HG02885 (cell line): ENCODE measurements around the gene PRR7.
"Not testable (repeated sequence)": the region's sequence is repeated elsewhere in the genome, so short reads cannot be mapped to it uniquely, and the experiment has no call there.

Experiments
- ATAC-seq: cut with Tn5 transposase; IDR thresholded peaks from one replicate; pipeline ENCODE4 v1.9.1; 2021; ENCODE audit warnings: mild to moderate bottlenecking; ENCODE audit not compliant: unreplicated experiment, poor library complexity

PRR7 gene, protein sequence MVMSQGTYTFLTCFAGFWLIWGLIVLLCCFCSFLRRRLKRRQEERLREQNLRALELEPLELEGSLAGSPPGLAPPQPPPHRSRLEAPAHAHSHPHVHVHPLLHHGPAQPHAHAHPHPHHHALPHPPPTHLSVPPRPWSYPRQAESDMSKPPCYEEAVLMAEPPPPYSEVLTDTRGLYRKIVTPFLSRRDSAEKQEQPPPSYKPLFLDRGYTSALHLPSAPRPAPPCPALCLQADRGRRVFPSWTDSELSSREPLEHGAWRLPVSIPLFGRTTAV

DNA sequence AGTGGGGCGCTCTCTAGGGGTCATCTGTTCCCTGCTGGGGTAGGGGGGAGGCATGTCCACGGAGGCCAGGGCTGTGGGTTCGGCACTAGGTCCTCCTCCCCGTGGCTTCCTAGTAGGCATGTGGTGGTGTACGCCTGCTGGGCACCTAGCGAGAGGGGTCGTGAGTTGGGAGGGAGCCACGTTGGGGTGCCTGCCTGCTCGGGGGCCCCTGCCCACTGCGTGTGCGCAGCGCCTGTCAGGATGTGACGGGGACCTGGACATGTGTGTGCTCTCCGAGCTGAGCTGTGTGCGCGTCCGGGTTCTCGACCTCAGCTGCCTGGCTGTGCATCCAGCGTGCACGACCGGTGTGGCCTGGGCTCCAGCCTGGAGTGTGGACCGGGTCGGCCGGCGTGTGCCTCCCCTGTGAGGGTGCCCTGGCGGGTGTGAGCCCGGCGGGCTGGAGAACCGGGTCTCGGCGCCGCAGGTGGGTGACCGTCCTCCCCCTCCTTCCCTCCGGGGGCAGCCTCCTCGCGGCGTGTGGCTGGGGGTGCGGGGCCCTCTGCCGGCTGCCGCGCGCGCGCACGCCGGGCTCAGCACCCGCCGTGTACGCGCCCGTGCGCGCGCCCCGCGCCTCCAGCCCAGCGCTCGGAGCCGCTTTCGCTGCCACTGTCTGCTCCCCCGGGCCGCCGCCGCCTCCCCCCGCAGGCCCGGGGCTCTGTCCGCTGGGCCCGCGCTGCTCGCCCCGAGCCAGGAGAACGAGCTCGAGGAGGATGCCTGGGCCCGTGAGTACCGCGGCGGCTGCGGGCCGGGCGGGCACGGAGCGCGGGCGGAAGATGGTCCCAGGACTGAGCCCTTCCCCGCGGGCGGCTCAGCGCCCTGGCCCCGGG is at the start of gene PRR7:
PRR7 (plus strand) TSS at position 615 of the 866 bp plus-strand sequence. CDS start 8,254 bp downstream, outside the sequence.
- ATAC-seq = peak; percentile 62

DNA sequence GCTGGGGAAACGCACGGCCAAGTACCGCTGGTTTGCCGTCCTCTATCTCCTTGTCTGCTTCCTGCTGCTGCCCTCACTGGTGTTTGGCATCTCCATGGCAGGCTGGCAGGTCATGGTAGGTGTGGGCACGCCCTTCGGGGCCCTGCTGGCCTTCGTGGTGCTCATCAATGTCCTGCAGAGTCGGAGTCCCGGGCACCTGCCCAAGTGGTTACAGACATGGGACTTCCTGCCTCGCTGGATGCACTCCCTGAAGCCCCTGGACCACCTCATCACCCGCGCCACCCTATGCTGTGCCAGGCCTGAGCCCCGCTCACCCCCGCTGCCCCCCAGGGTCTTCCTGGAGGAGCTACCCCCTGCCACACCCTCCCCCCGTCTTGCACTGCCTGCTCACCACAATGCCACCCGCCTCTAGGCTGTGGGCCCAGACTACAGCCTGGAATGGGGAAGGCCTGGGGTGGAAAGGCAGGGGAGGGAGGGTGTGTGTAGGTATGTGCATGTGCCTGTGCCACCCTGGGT is 48.7 kb upstream of the PRR7 start:
- ATAC-seq = no peak

DNA sequence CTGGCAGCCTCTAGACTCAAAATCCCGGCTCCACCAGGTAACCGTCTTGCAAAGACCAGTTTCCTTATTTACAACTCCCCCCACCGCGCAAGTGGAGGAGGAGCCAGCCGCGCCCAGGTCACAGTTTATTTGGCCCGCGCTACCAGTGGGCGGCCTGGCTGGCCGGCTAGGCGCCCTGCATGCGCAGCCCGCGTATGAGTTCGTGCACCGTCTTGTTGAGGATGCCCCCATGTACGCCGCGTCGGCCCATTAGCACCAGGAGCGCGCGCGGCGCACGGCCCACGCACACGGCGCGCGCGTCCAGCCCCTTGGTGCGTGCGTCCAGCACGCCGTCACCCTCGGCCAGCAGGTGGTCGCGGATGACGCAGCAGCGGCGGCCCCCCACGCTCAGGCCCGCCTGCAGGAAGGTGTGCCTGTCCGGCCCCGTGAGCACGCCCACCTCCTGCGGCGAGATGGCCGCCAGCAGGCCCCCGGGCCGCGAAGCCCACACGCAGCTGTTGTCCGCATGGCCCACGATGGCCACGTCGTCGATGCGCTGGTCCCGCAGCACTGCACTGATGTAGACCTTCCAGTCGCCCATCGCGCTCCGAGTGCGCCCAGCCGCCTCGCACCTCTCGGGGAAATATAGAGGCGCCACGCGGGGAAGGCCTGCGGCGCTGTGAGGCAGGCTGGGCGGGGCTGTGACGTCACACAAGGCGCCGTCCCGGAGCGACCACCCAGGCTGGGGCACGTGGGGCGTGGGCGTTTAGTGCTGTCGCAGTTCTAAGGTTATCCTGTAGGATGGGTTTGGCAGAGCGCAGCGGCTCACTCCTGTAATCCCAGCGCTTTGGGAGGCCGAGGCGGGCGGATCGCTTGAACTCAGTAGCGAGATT is 46.4 kb upstream of the PRR7 start, which contains the start of gene PFN3:
PFN3 (minus strand) TSS at position 665 of the 872 bp plus-strand sequence; CDS start at position 580, 85 bp downstream.
- no peak for ATAC-seq

DNA sequence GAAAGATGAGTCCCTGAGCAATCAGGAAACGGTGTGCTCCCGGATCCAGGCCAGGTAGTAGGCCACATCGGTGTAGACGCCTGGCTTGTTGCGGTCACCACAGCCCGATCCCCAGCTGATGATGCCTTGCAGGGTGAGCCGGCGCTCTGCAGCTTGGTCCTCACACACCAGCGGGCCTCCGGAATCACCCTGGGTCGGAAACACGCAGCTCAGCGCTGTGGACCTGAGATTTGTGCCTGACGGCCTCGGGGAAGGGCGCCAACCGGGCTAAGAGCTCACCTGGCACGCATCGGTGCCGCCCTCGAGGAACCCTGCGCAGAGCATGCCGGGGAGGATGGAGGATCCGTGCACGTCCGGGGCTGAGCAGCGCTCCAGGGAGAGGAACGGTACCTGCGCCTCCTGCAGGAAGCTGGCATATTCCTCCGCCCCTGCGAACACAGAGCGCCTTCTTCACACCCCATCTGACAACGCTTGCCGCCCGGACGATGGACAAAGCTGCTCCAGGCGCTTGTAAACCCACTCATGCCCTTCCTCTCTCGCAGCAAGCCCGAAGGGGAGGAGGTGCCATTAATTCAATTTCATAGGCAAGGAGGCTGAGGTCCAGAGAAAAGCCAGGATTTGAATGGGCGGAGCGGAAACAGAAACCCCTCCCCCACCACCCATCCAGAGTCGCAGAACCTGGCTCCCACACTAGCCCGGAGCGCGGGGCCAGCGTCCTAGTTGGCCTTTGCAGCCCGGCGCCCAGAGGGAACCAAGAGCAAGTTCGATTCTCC is 44.2 kb upstream of the PRR7 start:
- ATAC-seq = no peak

DNA sequence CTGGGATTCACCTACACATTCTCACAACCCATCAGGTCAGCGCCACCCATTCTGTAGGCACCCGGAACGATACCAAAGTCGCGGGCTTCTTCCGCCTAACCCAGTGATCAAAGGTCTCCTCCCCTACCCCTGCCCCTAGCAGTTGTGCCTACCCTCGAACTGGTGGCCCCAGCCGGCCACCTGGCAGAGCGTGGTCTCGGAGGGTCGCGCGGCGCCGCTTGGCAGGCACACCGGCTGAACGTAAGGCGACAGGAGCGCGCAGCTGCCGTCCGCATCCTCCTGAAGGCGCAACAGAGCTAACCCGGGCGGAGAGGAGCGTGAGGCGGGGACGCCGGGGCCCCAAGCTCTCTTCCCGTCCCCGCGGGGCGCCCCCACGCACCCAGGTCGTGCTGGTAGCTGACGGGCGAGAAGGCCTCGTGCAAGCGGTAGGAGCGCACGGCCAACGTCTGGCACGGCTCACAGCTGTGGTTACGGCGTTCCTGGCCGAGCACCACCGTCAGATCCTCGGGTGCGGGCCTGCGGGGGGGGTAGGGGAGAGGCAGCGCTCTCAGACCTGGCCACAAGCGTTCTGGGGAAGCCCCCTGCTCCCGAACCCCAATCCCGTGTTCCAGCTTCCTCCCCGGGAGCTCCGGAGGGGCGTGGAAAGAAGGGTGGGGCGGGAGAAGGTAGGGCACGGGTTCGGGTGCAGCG is 43.4 kb upstream of the PRR7 start:
- peak; percentile 21 for ATAC-seq

DNA sequence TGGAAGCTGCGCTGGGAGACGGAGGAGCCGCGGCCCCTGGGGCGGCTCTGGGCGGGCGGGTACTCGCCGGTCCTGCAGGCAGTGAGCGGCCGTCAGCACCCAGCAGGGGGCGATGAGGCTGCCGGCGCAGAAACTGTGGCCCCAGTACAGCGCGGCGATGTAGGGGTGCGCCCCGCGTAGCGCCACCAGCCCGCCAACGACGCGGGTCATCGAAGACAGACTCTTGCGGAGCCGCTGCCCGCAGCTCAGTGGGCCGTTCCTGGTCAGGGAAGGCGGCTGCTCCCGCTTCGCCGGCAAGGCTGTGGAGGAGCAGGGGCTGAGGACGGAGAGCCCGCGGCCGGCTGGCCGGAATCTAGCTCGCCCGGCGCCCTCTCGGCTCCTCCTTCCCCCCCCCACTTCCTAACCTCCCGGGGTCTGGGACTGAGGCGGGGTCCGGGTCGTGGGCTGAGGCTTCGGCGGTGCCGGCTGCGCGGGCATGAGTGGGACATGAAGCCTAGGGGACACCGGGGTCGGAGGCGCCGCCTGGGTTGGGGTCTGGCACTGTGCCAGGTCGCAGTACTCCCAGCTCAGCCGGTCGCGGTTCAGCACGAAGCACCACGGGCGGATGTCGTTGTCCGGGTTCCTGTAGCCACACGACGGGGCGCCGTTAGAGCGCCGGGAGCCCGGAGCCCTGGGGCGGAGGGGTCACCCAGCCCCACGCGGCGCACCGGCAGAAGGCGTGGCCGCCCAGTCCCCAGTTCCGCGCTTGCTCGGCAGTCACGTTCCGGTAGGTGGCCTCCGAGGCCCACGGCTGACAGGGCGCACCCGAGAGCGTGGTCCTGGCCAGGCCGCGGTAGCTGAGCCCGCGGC is 42.6 kb upstream of the PRR7 start:
- peak; percentile 81 for ATAC-seq

DNA sequence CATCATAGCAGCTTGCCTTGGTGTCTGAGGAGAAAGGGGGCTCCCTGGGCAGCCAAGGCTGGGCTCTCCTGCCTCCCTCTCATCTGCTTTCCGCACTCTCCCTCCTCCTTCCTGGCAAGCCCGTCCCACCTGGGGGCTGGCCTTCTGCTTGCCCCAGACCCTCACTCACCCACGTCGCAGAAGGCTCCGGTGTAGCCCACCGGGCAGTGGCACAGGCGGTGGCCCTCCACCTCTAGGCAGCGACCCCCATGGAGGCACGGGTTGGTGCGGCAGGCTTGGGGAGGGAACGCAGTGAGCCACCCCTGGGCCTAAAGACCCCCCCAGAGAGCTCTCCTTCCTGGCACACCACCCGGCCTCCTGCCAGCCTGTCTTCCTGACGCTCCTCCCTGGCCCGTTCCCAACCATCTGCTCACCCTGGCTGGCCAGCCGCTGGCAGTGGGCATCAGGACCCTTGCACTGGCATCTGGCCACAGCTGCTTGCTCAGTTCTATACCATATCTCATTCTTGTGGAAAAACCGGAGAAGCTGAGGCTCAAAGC is 41.9 kb upstream of the PRR7 start:
- no peak for ATAC-seq

DNA sequence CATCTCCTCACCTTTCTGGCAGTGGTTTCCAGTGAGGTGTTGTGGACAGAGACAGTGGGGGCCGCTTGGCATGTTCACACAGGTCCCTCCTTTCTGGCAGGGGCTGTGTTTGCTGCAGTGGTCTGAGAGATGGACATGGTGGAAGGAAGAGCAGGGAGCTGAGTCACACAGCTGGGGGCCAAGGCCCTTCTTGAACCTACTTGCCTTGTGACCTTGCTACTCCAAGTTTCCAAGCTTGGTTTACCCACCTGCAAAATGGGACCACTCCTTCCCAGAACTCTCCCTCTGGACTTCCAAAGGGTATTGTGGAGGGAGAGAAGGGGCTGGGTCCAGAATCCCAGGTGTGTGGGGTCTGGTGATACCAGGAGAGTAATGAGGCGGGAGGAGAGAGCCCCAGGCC is 41.3 kb upstream of the PRR7 start:
- ATAC-seq = no peak

DNA sequence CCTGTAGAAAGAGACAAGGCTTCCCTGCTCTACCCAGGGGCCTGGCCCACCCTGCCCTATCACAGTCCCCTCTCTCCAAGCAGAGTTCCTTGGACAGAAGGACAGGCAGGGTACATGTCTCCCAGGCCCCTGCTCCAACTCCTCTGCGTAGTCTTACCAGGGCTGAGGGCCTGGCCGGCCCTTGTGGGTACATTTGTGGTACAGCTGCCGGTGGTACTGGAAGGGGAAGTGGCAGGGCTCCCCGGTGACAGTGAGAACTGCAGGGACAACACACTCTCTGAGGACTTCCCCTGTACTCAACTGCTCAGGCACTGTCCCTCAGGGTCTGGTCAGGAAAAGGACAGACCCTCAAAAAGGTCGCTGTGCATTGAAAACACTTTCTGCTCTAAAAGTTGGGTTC is 40.8 kb upstream of the PRR7 start:
- no peak for ATAC-seq

DNA sequence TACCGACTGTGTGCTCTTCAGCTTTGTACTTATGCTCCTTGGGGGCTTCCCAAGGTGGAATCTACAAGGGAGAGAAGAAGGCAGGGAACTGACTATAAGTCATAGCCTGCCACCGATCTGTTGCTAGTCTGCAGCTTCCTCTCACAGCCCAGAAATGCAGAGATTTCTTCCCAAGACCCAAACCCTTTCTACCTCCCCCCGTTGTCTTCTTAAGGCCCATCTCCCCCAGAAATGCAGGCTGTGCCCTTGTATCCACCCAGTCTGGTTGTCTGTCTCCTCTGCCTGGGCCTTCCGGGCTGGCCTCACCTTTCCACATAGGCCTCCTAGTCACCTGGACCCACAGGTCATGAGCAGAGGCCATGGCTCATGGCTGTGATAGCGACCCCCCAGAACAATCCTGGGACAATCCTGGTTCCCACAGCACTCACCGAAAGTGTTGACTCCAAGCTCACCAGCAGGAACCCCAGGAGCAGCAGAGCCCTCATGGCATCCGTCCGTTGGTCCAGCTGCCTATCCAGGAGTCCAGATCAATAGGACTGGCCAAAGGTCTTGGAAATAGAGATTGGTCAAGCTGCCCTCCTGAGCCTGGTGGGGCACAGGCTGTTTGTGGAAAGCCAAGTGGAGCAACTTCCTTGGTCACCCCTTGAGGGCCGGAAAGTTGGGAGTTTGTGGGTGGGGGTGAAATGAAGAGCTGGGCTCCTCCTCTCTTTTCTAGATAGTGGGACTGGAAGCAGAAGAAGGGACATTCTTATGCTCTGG is 37.4 kb upstream of the PRR7 start, which contains the start of gene F12:
F12 (minus strand) TSS at position 522 of the 759 bp plus-strand sequence; CDS start at position 485, 37 bp downstream.
- no peak for ATAC-seq

DNA sequence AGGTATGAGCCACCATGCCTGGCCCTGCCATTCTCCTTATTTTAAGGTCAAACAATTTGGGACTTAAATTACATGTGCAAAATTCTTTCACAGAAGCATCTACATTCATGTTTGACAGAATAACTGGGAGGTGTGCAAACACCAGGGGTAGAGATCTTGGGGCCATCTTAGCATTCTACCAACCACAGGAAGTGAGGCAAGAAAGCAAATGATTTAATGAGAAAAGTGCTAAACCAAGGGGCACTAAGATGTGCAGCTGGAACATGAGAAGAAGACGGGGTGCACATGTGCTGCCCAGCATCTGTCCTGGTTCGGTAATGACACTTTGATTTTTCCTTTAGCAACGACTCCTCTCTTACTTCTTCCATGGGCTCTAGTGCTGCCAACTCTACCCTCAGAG is 36.0 kb upstream of the PRR7 start:
- no peak for ATAC-seq

DNA sequence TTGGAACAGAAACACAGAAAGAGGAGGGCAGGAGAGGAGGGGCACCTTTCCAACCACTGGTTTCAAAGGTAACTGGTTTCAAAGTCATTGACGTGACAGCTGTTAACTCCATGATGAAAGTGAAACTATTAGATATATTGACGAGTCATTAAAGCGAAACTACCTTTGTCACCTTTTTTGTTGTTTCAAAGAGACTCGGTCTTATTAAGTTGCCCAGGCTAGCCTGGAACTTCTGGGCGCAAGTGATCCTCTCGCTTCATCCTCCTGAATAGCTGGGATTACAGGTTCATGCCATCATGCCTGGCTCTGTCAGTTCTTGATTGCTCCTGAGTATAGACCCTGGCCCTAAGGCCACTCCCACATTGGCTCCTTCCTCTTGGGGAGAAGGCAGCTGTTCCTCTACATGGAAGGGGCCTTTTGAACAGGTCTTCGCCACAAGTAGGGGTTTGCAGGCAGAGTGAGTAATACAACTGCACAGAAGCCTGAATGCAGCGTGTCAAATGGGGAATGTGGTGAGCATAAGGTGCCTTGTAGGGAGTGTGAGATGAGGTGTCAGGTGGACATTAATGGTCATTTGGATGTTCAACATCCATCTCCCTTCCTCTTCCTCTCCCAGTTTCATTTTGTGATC is 33.9 kb upstream of the PRR7 start:
- ATAC-seq = no peak

DNA sequence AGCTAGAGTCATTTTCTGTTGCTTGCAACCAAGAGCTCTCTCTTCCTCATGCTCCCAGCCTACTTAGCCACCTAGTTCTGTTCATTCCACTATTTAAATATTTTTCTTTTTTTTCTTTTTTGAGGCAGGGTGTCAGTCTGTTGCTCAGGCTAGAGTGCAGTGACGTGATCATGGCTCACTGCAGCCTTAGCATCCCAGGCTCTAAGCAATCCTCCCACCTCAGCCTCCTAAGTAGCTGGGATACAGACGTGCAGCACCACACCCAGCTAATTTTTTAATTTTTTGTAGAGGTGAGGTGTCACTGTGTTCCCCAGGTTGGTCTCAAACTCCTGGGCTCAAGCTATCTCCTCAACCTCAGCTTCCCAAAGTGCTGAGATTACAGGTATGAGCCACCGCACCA is 32.1 kb upstream of the PRR7 start:
- no peak for ATAC-seq

DNA sequence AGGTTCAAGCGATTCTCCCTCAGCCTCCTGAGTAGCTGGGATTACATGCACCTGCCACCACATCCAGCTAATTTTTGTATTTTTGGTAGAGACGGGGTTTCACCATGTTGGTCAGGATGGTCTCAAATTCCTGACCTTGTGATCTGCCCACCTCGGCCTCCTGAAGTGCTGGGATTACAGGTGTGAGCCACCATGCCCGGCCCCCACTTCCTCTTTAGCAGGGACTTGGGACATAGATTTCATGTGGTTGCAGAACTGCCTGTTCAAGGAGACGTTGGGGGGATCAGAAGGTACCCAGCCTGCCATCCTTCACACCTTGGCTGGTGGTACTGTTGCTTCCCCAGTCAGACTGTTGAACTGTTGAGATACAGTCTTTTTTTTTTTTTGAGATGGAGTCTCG is 29.5 kb upstream of the PRR7 start:
- ATAC-seq = not testable (repeated sequence)

DNA sequence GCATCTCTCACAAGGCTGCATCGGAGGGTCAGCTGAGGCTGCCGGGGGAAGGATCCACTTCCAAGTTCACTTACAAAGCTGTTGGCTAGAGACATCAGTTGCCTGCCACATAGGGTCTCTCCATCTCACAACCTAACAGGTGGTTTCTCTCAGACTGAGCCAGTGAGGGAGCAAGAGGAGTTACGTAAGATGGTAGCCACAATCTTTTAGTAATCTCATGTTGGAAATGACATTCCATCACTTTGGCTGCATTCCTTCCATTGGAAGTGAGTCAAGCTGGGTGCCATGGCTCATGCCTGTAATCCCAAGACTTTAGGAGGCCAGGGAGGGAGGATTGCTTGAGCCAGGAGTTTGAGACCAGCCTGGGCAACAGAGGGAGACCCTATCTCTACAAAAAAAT is 27.6 kb upstream of the PRR7 start:
- no peak for ATAC-seq

DNA sequence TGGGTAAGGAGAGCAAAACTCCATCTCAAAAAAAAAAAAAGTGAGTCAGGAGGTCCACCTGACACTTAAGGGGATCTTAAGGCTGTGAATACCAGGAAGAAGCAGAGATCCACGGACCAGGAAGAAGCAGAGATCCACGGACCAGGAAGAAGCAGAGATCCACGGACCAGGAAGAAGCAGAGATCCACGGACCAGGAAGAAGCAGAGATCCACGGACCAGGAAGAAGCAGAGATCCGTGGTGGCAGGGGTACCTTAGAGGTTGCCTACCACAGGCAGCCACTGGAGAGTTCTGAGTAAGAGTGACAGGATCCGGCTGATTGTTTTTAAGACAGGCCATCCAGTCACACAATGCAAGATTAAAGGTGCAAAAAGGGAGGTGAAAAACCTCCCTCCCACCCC is 26.1 kb upstream of the PRR7 start:
- not testable (repeated sequence) for ATAC-seq
